HFF-Myc (cell line): Measurements from ENCODE around the gene TEX264.

Experiments
- DNase-seq: peaks from one replicate; pipeline ENCODE4 v3.0.0-alpha.2; 2011; ENCODE audit warnings: low read depth; ENCODE audit errors: extremely low read depth
- H3K4me3 ChIP-seq: replicated peaks from 2 replicates; pipeline ENCODE4 v1.5.1; 2011; ENCODE audit warnings: low read depth, mild to moderate bottlenecking, control low read depth, low read length
- CTCF ChIP-seq: IDR thresholded peaks from 2 replicates; pipeline ENCODE4 v1.5.1; 2012; ENCODE audit warnings: mild to moderate bottlenecking, low read depth, low read length, control low read depth; ENCODE audit errors: missing control alignments

Gene TEX264

GRCh38 chr3:51696954-51697353 is 25.9 kb downstream of the TEX264 start:
- TF ChIP-seq CTCF = no peak
- H3K4me3 ChIP-seq = no peak overlapping the region
- DNase-seq = no peak

- H3K4me3 ChIP-seq = no peak overlapping the region
- TF ChIP-seq CTCF = no peak
- no peak for DNase-seq
Observed at GRCh38 chr3:51698209-51698608, 27.2 kb downstream of the TEX264 start.

DNA sequence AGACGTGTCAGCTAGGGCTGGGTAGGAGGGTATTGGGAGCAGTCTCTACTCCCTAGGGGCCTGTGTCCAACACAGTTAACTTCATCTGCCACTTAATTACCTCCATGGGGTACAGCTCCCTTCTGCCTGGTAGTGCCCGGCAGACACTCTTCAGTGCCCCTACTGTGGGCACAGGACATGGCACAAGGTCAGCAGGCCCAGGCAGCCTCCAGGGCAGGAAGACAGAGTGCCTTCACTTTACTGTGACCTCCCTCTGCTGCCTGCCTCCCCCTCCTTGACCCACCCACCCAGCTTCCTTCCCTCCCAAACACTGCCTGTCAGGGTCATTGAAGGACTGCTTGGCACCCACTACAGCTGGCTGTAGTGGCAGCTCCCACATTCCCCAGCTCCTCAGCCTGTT is 29.4 kb downstream of the TEX264 start:
- no peak overlapping the region for H3K4me3 ChIP-seq
- no peak for DNase-seq
- TF ChIP-seq CTCF = no peak

GRCh38 chr3:51702156-51702555 is 31.1 kb downstream of the TEX264 start:
- DNase-seq = no peak
- H3K4me3 ChIP-seq = no peak overlapping the region
- TF ChIP-seq CTCF = no peak

- DNase-seq = no peak
- no peak for TF ChIP-seq CTCF
- H3K4me3 ChIP-seq = no peak overlapping the region
Observed at GRCh38 chr3:51703068-51703760, 32.2 kb downstream of the TEX264 start.

GRCh38 chr3:51703761-51704510 is 32.9 kb downstream of the TEX264 start:
- DNase-seq = no peak
- no peak for TF ChIP-seq CTCF
- no peak overlapping the region for H3K4me3 ChIP-seq
